Osteoblast (primary cell): ENCODE results near the gene KRT20. TPM values are rescaled to one million over a fixed set of nuclear protein-coding genes. Genes with fewer than 3 reads are reported as not detected.

Source experiments
- total RNA-seq: library from RNA; depleted of rRNA; stranded (reverse); fragments of >200 nt; gene quantifications from 2 replicates; pipeline ENCODE4 v1.2.3, GENCODE V29; 2012

The KRT20 gene
- total RNA-seq, 1 donor: not detected

Other genes with a start within 250 kb of the KRT20 start
- 101 and 107 TPM in 2 replicates for gene SMARCE1, start 237.4 kb downstream of the KRT20 start, total RNA-seq
- gene KRT222, start 220.1 kb downstream of the KRT20 start, total RNA-seq: under 0.01 TPM in 2 replicates
- gene KRT24, start 181.5 kb downstream of the KRT20 start, total RNA-seq: not detected in 2 replicates
- not detected in 2 replicates for gene KRT25, start 129.9 kb downstream of the KRT20 start, total RNA-seq
- gene KRT26, start 113.0 kb downstream of the KRT20 start, total RNA-seq: not detected in 2 replicates
- not detected in 2 replicates for gene KRT27, start 102.7 kb downstream of the KRT20 start, total RNA-seq
- gene KRT28, start 85.3 kb downstream of the KRT20 start, total RNA-seq: not detected in 2 replicates
- 2.2 and 2.4 TPM in 2 replicates for gene KRT10, start 62.6 kb downstream of the KRT20 start, total RNA-seq
- not detected in 2 replicates for gene KRT12, start 18.0 kb downstream of the KRT20 start, total RNA-seq
- gene KRT23, start 52.4 kb upstream of the KRT20 start, total RNA-seq: 0.36 and 0.59 TPM in 2 replicates
- 0.36 TPM in 1 of 2 replicates, not detected in the other for gene KRT39, start 81.7 kb upstream of the KRT20 start, total RNA-seq
- under 0.01 TPM in 1 of 2 replicates, not detected in the other for gene KRT40, start 99.1 kb upstream of the KRT20 start, total RNA-seq
- not detected in 2 replicates for gene KRTAP3-3, start 108.9 kb upstream of the KRT20 start, total RNA-seq
- not detected in 2 replicates for gene KRTAP3-2, start 114.7 kb upstream of the KRT20 start, total RNA-seq
- gene KRTAP3-1, start 123.9 kb upstream of the KRT20 start, total RNA-seq: not detected in 2 replicates
- 25.0 and 31.8 TPM in 2 replicates for gene KRTAP1-5, start 142.0 kb upstream of the KRT20 start, total RNA-seq
- gene KRTAP1-4, start 145.0 kb upstream of the KRT20 start, total RNA-seq: not detected in 2 replicates
- not detected in 2 replicates for gene KRTAP1-3, start 149.6 kb upstream of the KRT20 start, total RNA-seq
- 2.2 and 2.4 TPM in 2 replicates for gene KRTAP1-1, start 156.2 kb upstream of the KRT20 start, total RNA-seq
- gene KRTAP2-1, start 162.1 kb upstream of the KRT20 start, total RNA-seq: not detected in 2 replicates
- gene KRTAP2-2, start 170.0 kb upstream of the KRT20 start, total RNA-seq: not detected in 2 replicates
- 0.29 TPM in 1 of 2 replicates, not detected in the other for gene KRTAP2-3, start 174.9 kb upstream of the KRT20 start, total RNA-seq
- not detected in 2 replicates for gene KRTAP2-4, start 180.6 kb upstream of the KRT20 start, total RNA-seq
- gene KRTAP4-7, start 198.9 kb upstream of the KRT20 start, total RNA-seq: under 0.01 and 0.72 TPM in 2 replicates
- gene KRTAP4-8, start 212.9 kb upstream of the KRT20 start, total RNA-seq: not detected in 2 replicates
- not detected in 2 replicates for gene KRTAP4-16, start 217.0 kb upstream of the KRT20 start, total RNA-seq
- gene KRTAP4-9, start 220.1 kb upstream of the KRT20 start, total RNA-seq: not detected in 2 replicates
- not detected in 2 replicates for gene KRTAP4-11, start 233.1 kb upstream of the KRT20 start, total RNA-seq
- not detected in 2 replicates for gene KRTAP4-12, start 238.9 kb upstream of the KRT20 start, total RNA-seq